Measurements from ENCODE around the gene SLC26A11.
"Not testable (repeated sequence)": the region's sequence is repeated elsewhere in the genome, so short reads cannot be mapped to it uniquely, and the experiment has no call there.

Gene SLC26A11

GRCh38 chr17:80261159-80261894 is 41.1 kb downstream of the SLC26A11 start:
- DNase-seq (ENCODE audit: low read depth), result no peak

GRCh38 chr17:80261895-80262279 is 41.7 kb downstream of the SLC26A11 start:
- no peak for DNase-seq (ENCODE audit: low read depth)

GRCh38 chr17:80262291-80262690 is 42.1 kb downstream of the SLC26A11 start:
- no peak for DNase-seq (ENCODE audit: low read depth)

- DNase-seq (ENCODE audit: low read depth), result no peak
These were observed 42.6 kb downstream of the SLC26A11 start for GRCh38 chr17:80262775-80263244.

GRCh38 chr17:80263253-80264204 is 43.3 kb downstream of the SLC26A11 start:
- peak; percentile 81 for DNase-seq (ENCODE audit: low read depth)

- no peak for DNase-seq (ENCODE audit: low read depth)
These were observed 44.2 kb downstream of the SLC26A11 start for GRCh38 chr17:80264205-80265075.

- no peak for DNase-seq (ENCODE audit: low read depth)
These were observed 45.2 kb downstream of the SLC26A11 start for GRCh38 chr17:80265205-80266068.

GRCh38 chr17:80267391-80267790 is 47.2 kb downstream of the SLC26A11 start:
- DNase-seq (ENCODE audit: low read depth), result no peak

GRCh38 chr17:80268427-80268826 is 48.2 kb downstream of the SLC26A11 start:
- DNase-seq (ENCODE audit: low read depth), result no peak

GRCh38 chr17:80269405-80269807 is 49.2 kb downstream of the SLC26A11 start:
- no peak for DNase-seq (ENCODE audit: low read depth)

- no peak for DNase-seq (ENCODE audit: low read depth)
These were observed 49.9 kb downstream of the SLC26A11 start for GRCh38 chr17:80270104-80270503.

GRCh38 chr17:80270836-80271235 is 50.6 kb downstream of the SLC26A11 start:
- DNase-seq (ENCODE audit: low read depth), result no peak

- DNase-seq (ENCODE audit: low read depth), result no peak
These were observed 52.1 kb downstream of the SLC26A11 start for GRCh38 chr17:80272366-80272765.

GRCh38 chr17:80274331-80274730 is 54.1 kb downstream of the SLC26A11 start:
- DNase-seq (ENCODE audit: low read depth), result no peak

- no peak for DNase-seq (ENCODE audit: low read depth)
These were observed 54.7 kb downstream of the SLC26A11 start for GRCh38 chr17:80274871-80275449.

- not testable (repeated sequence) for DNase-seq (ENCODE audit: low read depth)
These were observed 55.6 kb downstream of the SLC26A11 start for GRCh38 chr17:80275857-80276256.

GRCh38 chr17:80277751-80278671 is 57.8 kb downstream of the SLC26A11 start:
- DNase-seq (ENCODE audit: low read depth), result no peak

- DNase-seq (ENCODE audit: low read depth), result no peak
These were observed 59.7 kb downstream of the SLC26A11 start for GRCh38 chr17:80279895-80280294.

- DNase-seq (ENCODE audit: low read depth), result no peak
These were observed 61.3 kb downstream of the SLC26A11 start for GRCh38 chr17:80281516-80281915.

Data from activated T-cell treated with anti-CD3 and anti-CD28 coated beads for 48 hours (primary cell).